GM19240 (cell line): ENCODE results near the gene NSD1.

Source experiments
- DNase-seq: peaks from one replicate; pipeline ENCODE4 v3.0.0; 2011; ENCODE audit warnings: low spot score; ENCODE audit not compliant: insufficient read length

Gene NSD1

DNA sequence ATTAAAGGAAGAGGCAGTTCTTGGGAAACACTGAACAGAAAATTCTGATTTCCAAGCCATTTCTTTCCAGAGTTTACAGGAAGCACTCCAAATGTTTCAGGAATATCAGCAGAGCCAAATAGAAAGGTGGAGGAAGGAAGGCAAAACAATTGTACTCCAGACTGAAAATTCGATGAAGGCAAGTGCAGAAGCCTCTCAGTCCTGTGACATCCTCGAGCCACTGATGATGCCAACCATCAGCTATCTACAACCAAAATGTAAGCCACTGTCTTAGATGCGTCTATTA, 215.7 kb downstream of the NSD1 start:
- DNase-seq, result no peak

DNA sequence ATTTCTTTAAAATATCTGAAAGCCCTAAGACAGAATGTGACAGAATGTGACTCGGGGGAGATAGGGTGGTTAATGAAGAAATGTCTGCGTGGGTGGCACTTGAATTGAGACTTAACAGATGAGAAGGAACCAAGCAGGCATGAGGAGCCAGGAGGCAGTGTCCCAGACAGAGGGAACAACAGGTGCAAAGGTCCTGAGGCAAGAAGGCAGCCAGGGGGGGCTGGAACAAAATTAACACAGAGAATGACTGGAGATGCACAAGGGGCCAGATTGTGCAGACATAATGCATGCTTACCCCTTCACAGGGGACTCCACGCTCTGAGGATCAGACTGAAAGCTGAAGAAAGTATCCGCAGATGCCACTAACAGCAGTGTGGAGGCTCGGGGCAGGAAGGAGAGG, 216.2 kb downstream of the NSD1 start:
- no peak for DNase-seq
